ENCODE data around the gene TMCC1.

TMCC1 gene

DNA sequence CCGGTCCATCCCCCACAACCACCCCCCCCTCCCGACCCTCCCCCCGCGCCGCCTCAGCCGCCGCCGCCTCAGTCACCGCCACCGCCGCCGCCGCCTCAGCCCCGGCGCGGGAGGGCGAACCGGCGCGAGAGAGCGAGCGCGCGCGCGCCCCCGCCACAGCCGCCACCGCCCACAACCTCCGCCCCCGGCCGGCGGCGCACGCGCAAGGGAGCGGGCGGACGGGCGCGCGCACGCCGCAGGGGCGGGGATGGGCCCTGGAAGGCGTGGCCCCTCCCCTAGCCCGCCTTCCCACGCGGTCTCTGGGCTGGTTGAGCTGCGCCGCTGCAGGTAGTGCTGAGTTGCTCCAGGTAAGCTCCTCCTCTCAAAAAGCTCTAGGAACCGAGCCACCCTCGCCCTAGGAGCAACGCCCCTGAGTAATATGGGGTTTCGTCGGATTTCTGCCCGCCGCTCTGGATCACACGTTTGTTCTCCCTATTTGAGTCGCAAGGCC is at the start of gene TMCC1:
Gene TMCC1 (minus strand): TSS at position 131 of the 490 bp plus-strand sequence.
- POLR2A ChIA-PET: interaction anchor here (0.6 to 1.0 kb wide), 3 partner anchors 9 to 57 kb away, joined by 3 to 4 read pairs (median 3); no protein-coding TSS in a partner anchor
- peak; percentile 96 for DNase-seq (ENCODE audit: extremely low spot score)
- TF ChIP-seq LEF1 (IDR thresholded peaks at IDR 0.05; ENCODE audit: borderline replicate concordance) (no peak), SP1 (IDR thresholded peaks at IDR 0.05) (no peak), L3MBTL2 (conservative IDR thresholded peaks at IDR 0.05) (peak; percentile 77), CTBP1 (IDR thresholded peaks at IDR 0.05; ENCODE audit: borderline replicate concordance) (no peak)
- CTCF ChIA-PET: no interaction called here

DNA sequence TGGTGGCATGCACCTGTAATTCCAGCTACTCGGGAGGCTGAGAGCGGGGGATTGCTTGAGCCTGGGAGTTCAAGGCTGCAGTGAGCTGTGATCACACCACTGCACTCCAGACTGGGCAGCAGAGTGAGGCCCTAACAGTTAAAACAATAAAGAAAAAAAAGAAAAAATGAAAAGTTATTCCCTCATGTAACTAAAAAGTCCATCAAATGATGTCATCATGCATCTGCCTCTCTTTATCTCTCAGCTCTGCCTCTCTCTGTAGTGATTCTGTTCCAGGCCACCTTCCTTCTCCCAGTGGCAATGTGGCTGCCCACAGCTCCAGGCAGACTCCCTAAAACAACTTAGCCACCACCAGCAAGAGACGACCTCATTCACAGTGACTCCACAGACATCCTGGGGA is 49.5 kb upstream of the TMCC1 start:
- DNase-seq (ENCODE audit: extremely low spot score): no peak
- POLR2A ChIA-PET: interaction anchor here (1.4 kb wide), 1 partner anchor 155 kb away, joined by 3 read pairs; no protein-coding TSS in a partner anchor
- CTCF ChIA-PET: interaction anchor here (0.6 to 3.2 kb wide), 21 partner anchors 8 to 453 kb away, joined by 3 to 34 read pairs (median 4); no protein-coding TSS in a partner anchor
- TF ChIP-seq L3MBTL2 (conservative IDR thresholded peaks at IDR 0.05) (no peak), NFRKB (IDR thresholded peaks at IDR 0.05) (no peak), HDGF (IDR thresholded peaks at IDR 0.05; ENCODE audit: borderline replicate concordance) (no peak)
- TF ChIP-seq, protein P1, sequence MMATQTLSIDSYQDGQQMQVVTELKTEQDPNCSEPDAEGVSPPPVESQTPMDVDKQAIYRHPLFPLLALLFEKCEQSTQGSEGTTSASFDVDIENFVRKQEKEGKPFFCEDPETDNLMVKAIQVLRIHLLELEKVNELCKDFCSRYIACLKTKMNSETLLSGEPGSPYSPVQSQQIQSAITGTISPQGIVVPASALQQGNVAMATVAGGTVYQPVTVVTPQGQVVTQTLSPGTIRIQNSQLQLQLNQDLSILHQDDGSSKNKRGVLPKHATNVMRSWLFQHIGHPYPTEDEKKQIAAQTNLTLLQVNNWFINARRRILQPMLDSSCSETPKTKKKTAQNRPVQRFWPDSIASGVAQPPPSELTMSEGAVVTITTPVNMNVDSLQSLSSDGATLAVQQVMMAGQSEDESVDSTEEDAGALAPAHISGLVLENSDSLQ (IDR thresholded peaks at IDR 0.05): no peak

DNA sequence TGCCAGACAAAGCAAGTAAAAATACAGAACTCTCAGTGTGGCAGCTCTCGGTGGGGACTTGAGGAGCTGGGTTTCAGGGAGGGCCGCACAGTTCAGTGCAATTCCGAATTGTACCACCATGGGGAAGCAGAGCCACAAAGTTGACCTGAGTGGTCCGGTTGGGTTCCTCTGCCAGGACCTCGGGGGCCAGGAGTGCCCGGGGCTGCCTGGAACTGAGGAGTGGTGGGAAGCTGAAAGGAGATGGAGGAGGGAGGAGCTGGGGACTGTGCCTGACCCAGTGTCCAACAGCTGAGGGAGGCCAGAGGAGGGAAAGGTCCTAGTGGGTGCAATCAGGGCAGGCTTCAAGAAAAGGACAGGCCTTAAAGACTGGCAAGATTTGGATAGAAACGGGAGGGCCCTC is 48.8 kb upstream of the TMCC1 start:
- DNase-seq (ENCODE audit: extremely low spot score): peak; percentile 81
- TF ChIP-seq NFRKB (IDR thresholded peaks at IDR 0.05): no peak
- TF ChIP-seq ELF4 (IDR thresholded peaks at IDR 0.05): no peak
- no peak for TF ChIP-seq CTBP1 (IDR thresholded peaks at IDR 0.05; ENCODE audit: borderline replicate concordance)
- TF ChIP-seq ZNF384 (IDR thresholded peaks at IDR 0.05): no peak
- no peak for TF ChIP-seq ARNT (IDR thresholded peaks at IDR 0.05)
- ChIA-PET POLR2A (interaction anchor here (1.4 kb wide), 1 partner anchor 156 kb away, joined by 3 read pairs; no protein-coding TSS in a partner anchor), CTCF (interaction anchor here (0.6 to 3.2 kb wide), 28 partner anchors 8 to 452 kb away, joined by 3 to 34 read pairs (median 4); no protein-coding TSS in a partner anchor)

GRCh38 chr3:129940086-129940485 is 46.6 kb upstream of the TMCC1 start:
- TF ChIP-seq NFRKB (IDR thresholded peaks at IDR 0.05) (no peak), TARDBP (IDR thresholded peaks at IDR 0.05) (no peak), LEF1 (IDR thresholded peaks at IDR 0.05; ENCODE audit: borderline replicate concordance) (no peak), HDGF (IDR thresholded peaks at IDR 0.05; ENCODE audit: borderline replicate concordance) (no peak)
- TF ChIP-seq, protein P1 (IDR thresholded peaks at IDR 0.05): no peak
- ChIA-PET CTCF (no interaction called here), POLR2A (no interaction called here)
- DNase-seq (ENCODE audit: extremely low spot score): no peak

- DNase-seq (ENCODE audit: extremely low spot score): no peak
- CTCF ChIA-PET: interaction anchor here (0.8 kb wide), 1 partner anchor 160 kb away, joined by 3 read pairs; no protein-coding TSS in a partner anchor
- POLR2A ChIA-PET: no interaction called here
- TF ChIP-seq CTBP1 (IDR thresholded peaks at IDR 0.05; ENCODE audit: borderline replicate concordance): no peak
- TF ChIP-seq SUZ12 (IDR thresholded peaks at IDR 0.05): no peak
- TF ChIP-seq NFRKB (IDR thresholded peaks at IDR 0.05): no peak
- TF ChIP-seq SP1 (IDR thresholded peaks at IDR 0.05): no peak
- TF ChIP-seq L3MBTL2 (conservative IDR thresholded peaks at IDR 0.05): no peak
- no peak for TF ChIP-seq ZNF384 (IDR thresholded peaks at IDR 0.05)
- no peak for TF ChIP-seq FOXM1 (IDR thresholded peaks at IDR 0.05; ENCODE audit: borderline replicate concordance)
- no peak for TF ChIP-seq ARNT (IDR thresholded peaks at IDR 0.05)
- no peak for TF ChIP-seq FOXA1 (IDR thresholded peaks at IDR 0.05)
- TF ChIP-seq LEF1 (IDR thresholded peaks at IDR 0.05; ENCODE audit: borderline replicate concordance): no peak
- TF ChIP-seq FOXK2 (IDR thresholded peaks at IDR 0.05): no peak
- TF ChIP-seq, protein P1 (IDR thresholded peaks at IDR 0.05): no peak
- TF ChIP-seq HDGF (IDR thresholded peaks at IDR 0.05; ENCODE audit: borderline replicate concordance): no peak
- TF ChIP-seq TARDBP (IDR thresholded peaks at IDR 0.05): no peak
Observed at GRCh38 chr3:129938140-129938930, 44.8 kb upstream of the TMCC1 start.

GRCh38 chr3:129937717-129938116 is 44.2 kb upstream of the TMCC1 start:
- CTCF ChIA-PET: no interaction called here
- POLR2A ChIA-PET: no interaction called here
- DNase-seq (ENCODE audit: extremely low spot score): no peak
- no peak for TF ChIP-seq FOXA1 (IDR thresholded peaks at IDR 0.05)
- no peak for TF ChIP-seq L3MBTL2 (conservative IDR thresholded peaks at IDR 0.05)
- TF ChIP-seq ELF4 (IDR thresholded peaks at IDR 0.05): no peak
- no peak for TF ChIP-seq LEF1 (IDR thresholded peaks at IDR 0.05; ENCODE audit: borderline replicate concordance)
- TF ChIP-seq SUZ12 (IDR thresholded peaks at IDR 0.05): no peak
- no peak for TF ChIP-seq TARDBP (IDR thresholded peaks at IDR 0.05)
- no peak for TF ChIP-seq ZNF384 (IDR thresholded peaks at IDR 0.05)
- TF ChIP-seq BHLHE40 (IDR thresholded peaks at IDR 0.05; ENCODE audit: borderline replicate concordance): no peak
- no peak for TF ChIP-seq FOXM1 (IDR thresholded peaks at IDR 0.05; ENCODE audit: borderline replicate concordance)
- TF ChIP-seq HDGF (IDR thresholded peaks at IDR 0.05; ENCODE audit: borderline replicate concordance): no peak
- no peak for TF ChIP-seq FOXK2 (IDR thresholded peaks at IDR 0.05)
- no peak for TF ChIP-seq NFRKB (IDR thresholded peaks at IDR 0.05)
- TF ChIP-seq ARNT (IDR thresholded peaks at IDR 0.05): no peak
- no peak for TF ChIP-seq CTBP1 (IDR thresholded peaks at IDR 0.05; ENCODE audit: borderline replicate concordance)
- TF ChIP-seq, protein P1 (IDR thresholded peaks at IDR 0.05): no peak
- TF ChIP-seq SP1 (IDR thresholded peaks at IDR 0.05): no peak
